ENCODE results near the gene SOBP.

DNA sequence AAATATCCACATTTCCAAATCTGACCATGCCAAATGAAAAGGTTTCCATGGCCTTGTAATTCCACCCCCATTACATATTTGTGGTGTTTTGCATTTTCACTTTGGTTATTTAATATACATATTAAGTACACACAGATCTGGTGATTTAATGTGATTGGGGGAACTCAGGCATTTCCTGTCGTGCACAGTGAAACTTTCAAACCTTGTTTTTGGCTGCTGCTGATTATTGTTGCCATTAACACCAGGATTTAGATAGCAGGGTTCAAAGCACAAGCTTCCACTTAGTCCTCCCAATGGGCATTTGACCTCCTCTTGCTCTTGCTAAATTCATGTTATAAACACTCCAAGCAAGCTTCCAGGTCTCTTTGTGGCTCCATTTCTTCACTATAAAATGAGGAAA lies 166.5 kb downstream of the SOBP start:
- TF ChIP-seq, protein P1, sequence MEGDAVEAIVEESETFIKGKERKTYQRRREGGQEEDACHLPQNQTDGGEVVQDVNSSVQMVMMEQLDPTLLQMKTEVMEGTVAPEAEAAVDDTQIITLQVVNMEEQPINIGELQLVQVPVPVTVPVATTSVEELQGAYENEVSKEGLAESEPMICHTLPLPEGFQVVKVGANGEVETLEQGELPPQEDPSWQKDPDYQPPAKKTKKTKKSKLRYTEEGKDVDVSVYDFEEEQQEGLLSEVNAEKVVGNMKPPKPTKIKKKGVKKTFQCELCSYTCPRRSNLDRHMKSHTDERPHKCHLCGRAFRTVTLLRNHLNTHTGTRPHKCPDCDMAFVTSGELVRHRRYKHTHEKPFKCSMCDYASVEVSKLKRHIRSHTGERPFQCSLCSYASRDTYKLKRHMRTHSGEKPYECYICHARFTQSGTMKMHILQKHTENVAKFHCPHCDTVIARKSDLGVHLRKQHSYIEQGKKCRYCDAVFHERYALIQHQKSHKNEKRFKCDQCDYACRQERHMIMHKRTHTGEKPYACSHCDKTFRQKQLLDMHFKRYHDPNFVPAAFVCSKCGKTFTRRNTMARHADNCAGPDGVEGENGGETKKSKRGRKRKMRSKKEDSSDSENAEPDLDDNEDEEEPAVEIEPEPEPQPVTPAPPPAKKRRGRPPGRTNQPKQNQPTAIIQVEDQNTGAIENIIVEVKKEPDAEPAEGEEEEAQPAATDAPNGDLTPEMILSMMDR (IDR thresholded peaks at IDR 0.05; ENCODE audit: low read depth, low read length), result no peak
- TF ChIP-seq EZH2phosphoT487 (IDR thresholded peaks at IDR 0.05; ENCODE audit: low read depth), result no peak
